M059J (cell line): ENCODE data around the gene C2CD4C. TPM values are rescaled to one million over a fixed set of nuclear protein-coding genes. Genes with fewer than 3 reads are reported as not detected.
"Not testable (repeated sequence)": the region's sequence is repeated elsewhere in the genome, so short reads cannot be mapped to it uniquely, and the experiment has no call there.

Experiments
- DNase-seq: peaks from one replicate; pipeline ENCODE4 v3.0.0-alpha.2; 2012; ENCODE audit warnings: low read depth
- total RNA-seq: library from RNA; depleted of rRNA; stranded (reverse); fragments of >200 nt; shearing (Covaris generic); gene quantifications from 2 replicates; pipeline ENCODE4 v1.2.3, GENCODE V29; 2014

Gene C2CD4C
- total RNA-seq, 1 experiment from 2014 or later: not detected

DNA sequence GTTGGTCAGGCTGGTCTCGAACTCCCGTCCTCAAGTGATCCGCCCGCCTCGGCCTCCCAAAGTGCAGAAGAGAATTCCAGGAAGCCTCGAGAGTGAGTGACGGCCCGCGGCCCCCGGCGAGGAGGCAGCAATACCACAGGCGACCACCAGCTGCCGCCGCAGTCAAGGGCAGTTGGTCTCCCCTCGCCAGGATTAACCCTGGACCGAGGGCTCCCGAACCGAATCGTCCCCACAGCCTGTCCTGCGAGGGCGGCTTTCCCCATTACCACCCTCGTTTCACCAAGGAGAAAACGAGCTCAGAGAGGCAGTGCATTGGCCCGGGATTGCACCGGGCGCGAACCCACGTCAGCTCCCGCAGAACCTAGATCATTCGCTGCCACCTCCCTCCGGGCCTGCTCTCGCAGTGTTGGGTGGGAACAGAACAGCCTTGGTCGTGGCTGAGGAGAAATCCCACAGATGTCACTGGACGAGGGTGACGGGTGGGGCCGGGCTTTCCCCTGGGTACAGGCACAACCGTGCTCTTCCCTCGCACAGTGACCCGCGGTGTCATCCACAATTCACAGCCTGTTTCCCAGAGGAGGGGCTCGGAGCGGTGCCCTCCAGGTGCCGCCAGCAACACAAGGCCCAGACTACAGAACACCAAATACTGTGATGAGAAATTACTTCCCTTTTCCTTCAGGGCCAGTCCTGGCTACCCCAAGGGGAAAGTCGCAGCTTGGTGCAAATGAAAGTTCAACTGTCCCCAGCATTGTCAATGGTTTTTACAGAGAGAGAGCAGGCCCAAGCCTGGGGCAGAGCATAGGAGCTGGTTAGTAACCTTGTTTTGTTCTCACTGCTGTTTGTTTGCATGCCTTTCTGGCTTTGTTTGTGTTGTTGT, 24.8 kb downstream of the C2CD4C start:
- DNase-seq: no peak

DNA sequence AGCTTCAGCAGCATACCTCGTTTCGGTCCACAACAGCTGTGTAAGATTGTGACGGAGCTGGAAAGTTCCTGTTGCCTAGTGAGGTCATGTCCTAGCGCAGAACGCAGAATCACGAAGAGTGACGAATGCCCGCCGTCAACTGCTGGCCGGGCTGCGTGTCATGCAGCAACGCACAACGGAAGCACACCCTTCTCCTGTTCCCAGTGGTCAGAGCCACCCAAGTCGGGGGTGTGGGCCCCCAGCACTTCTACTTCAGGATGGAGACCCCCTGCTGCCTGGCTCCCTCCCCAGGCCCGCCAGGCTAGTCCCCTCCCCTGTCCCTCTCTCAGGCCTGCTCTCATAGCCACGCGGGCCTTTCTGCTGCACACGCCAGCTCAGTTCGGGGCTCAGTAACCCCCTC, 25.9 kb downstream of the C2CD4C start:
- DNase-seq: no peak

- DNase-seq: peak; percentile 68
Measured at GRCh38 chr19:382578-382977, 26.4 kb downstream of the C2CD4C start.

DNA sequence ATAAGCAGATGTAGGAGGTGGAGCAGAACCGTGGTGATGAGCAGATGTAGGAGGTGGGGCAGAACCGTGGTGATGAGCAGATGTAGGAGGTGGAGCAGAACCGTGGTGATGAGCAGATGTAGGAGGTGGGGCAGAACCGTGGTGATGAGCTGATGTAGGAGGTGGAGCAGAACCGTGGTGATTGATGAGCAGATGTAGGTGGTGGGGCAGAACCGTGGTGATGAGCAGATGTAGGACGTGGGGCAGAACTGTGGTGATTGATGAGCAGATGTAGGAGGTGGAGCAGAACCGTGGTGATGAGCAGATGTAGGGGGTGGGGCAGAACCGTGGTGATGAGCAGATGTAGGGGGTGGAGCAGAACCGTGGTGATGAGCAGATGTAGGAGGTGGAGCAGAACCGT, 27.0 kb downstream of the C2CD4C start:
- DNase-seq: not testable (repeated sequence)

GRCh38 chr19:380618-381219, 28.2 kb downstream of the C2CD4C start:
- DNase-seq: not testable (repeated sequence)

GRCh38 chr19:379796-380195, 29.2 kb downstream of the C2CD4C start:
- DNase-seq: no peak

DNA sequence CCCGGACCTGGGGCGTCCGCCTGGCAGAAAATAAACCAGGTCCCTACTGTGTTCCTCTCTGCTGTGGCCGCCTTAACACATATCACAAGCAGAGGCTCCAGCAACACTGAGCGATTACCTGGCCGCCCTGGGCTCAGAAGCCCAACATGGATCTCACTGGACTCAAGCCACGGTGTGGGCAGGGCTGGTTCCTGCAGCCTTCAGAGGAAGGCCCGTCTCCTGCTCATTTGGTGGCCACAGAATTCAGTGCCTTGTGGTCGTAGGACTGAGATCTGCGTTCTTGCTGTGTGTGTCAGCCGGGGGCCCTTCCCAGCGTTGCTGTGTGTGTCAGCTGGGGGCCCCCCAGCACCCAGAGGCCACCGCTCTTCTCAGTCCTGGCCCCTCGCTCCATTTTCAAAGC, 30.2 kb downstream of the C2CD4C start:
- DNase-seq: no peak

GRCh38 chr19:377801-378581, 31.0 kb downstream of the C2CD4C start:
- no peak for DNase-seq

- no peak for DNase-seq
Measured at GRCh38 chr19:376111-376470, 32.9 kb downstream of the C2CD4C start.

- no peak for DNase-seq
Measured at GRCh38 chr19:375395-376110, 33.4 kb downstream of the C2CD4C start.

DNA sequence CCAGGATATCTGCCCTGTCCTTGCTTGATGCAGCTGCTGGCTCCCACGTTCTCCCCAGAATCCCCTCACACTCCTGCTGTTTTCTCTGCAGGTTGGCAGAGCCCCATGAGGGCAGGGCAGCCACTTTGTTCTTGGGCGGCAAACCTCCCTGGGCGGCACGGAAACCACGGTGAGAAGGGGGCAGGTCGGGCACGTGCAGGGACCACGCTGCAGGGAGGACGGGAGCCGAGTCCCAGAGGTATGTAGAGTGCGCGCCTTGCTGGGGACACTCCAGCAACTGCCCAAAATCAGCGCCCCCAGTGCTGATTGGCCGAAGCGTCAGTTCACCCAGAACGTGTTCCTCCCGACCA, 34.1 kb downstream of the C2CD4C start:
- DNase-seq: no peak

- no peak for DNase-seq
Measured at GRCh38 chr19:374183-374885, 34.6 kb downstream of the C2CD4C start.

GRCh38 chr19:373391-374182, 35.4 kb downstream of the C2CD4C start:
- DNase-seq: no peak

DNA sequence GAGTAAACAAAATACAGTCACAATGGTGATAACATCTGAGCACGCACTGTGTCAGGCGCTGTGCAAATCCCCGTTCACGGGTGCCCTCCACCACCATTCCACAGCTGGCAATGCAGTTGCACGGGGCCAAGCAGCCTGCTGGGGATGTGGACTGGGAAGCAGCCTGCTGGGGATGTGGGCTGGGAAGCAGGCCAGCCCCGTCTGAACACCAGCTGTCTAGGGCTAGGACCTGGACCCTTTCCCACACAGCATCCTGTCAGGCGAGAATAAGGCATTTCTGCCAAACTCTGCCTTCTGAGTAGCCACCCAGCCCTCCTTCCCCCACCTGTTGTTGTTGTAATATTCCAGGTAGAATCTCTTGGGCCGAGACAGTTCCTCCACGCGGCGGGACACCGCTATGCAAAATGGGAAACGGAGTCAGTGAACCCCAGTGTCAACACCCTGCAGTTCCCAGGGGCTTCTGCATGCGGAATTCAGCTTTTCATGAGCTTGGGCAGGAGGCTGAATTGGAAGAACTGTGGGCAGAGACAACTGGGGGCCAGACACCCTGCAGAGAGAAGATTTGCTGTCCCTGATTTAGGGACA, 36.5 kb downstream of the C2CD4C start:
- DNase-seq: peak; percentile 36

DNA sequence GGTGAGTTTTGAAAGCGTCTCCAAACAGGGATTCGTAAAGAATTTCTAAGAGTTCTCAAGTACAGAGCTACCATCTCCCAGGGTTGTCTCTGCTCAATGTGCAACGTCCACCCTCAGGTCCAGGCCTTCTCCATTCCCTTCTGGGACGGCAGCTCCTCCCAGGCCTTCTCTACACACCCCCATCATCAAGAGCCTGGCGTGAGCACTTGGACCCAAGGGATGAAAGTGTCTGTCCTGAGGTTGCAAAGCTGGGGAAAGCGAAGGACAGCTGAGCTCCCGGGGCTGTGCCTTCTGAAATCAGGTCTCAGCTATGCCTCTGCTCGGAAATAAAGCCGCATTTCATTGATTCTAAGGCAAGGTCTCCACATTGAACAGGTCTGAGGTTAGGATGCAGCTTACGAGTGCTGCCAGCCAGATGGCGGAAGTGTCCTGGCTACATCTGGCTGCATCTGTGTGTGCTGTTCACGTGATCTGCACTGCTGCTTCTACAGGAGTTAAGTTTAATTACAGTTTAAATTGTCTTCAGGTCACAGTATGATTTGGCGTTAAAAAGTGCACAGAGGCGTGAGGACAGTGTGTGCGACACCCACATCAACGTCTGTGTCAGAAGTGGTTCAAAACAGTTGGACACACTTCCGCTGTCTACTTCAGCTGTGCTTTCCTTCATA, 37.3 kb downstream of the C2CD4C start:
- no peak for DNase-seq

DNA sequence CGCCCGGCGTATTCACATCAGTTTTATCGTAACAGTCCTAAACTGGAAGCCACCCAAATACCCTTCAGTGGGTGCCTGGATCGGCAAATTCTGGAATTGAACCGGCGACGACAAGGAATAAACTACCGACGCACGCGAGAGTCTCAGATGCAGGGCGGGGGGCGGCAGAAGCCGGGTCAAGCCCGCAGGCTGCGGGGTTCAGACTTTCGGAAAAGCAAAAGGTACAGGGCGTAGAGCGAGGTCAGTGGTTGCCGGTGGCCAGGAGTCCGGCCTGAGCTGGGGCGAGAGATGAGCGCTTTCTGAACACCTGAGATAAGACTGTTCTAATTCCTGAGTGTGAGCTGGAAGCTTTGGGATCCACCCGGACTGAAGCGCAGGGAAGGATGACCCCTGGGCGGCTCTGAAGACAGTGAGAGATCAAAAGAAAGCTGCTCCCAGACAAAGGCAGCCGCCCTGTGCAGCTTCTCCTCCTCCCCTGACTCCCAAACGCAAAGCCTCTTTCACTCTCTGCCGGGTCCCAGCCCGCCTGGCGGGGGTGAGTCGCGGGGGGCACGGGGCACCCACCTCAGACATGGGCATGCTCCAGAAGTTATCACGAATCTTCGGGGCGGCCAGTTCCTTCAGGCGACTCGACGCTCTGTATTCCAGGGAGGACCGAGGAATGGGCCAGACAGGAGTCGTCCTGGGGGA, 38.2 kb downstream of the C2CD4C start:
- DNase-seq: no peak

GRCh38 chr19:369876-370275, 39.1 kb downstream of the C2CD4C start:
- no peak for DNase-seq

DNA sequence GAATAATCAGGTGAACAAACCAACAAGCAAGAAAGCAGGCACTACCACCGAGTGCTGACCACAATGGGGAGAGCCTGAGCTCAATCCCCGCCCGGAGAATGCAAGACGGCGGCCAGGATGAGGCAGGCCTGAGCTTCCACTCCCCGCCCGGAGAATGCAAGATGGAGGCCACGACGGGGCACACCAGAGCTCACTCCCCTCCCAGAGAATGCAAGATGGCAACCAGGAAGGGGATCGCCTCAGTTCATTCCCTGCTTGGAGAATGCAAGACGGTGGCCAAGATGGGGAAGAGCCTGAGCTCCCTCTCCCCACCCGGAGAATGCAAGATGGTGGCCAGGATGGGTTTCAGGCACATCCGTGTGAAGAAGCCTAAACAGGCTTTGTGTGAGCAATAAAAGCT, 39.7 kb downstream of the C2CD4C start:
- no peak for DNase-seq

DNA sequence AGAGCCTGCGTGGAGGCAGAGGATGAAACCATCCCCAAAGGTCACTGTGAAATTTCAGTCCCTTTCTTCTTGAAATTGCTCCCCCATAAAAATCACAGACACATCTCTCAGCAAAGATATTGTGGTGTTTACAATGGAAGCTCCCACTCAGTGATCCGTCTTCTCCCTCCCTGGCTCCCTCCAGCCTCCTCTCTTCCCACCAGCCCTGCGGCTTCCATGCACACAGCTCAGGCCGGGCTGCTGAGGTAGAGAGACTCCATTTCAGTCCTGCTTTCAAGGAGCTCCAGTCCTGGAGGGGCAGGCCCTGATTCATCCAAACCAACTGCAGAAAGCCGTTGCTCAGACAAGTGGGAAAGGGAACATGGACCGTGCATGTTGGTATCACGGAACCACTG, 40.3 kb downstream of the C2CD4C start:
- DNase-seq: no peak
